ENCODE results near the gene LILRB2. TPM values are rescaled to one million over a fixed set of nuclear protein-coding genes. Genes with fewer than 3 reads are reported as not detected.
A peak's percentile ranks its signal among the peaks of the same experiment; 100 is the strongest.

Gene LILRB2
- total RNA-seq, 3 donors from 2014 or later, result 1.2 to 9.6 (median 4.7) TPM

DNA sequence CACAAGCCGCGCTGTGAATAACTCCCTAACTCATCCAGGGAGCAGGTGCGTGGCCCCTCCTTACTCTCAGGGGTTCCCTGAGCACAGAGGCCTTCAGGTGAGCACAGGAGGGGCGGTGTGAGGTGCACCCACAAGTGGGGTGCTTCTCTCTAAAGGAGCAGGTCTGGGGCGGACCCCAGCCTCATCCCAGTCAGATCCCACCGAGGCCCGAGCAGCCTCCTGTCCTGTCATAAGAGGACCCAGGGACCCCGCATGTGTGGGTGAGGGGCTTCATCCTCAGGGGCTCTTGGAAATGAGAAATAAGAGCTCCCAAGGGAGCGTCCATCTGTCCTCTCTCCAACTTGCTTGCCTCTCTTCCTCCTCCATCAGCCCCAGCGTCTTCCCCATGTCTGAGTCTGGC, 35.0 kb upstream of the LILRB2 start:
- H3K9me3 ChIP-seq, result no peaks in the 10 kb centered on the region
- H3K4me3 ChIP-seq, result no peak overlapping the region
- intact Hi-C loops (cut with DNase I, micrococcal nuclease), result no loop called here
- TF ChIP-seq, protein P1, sequence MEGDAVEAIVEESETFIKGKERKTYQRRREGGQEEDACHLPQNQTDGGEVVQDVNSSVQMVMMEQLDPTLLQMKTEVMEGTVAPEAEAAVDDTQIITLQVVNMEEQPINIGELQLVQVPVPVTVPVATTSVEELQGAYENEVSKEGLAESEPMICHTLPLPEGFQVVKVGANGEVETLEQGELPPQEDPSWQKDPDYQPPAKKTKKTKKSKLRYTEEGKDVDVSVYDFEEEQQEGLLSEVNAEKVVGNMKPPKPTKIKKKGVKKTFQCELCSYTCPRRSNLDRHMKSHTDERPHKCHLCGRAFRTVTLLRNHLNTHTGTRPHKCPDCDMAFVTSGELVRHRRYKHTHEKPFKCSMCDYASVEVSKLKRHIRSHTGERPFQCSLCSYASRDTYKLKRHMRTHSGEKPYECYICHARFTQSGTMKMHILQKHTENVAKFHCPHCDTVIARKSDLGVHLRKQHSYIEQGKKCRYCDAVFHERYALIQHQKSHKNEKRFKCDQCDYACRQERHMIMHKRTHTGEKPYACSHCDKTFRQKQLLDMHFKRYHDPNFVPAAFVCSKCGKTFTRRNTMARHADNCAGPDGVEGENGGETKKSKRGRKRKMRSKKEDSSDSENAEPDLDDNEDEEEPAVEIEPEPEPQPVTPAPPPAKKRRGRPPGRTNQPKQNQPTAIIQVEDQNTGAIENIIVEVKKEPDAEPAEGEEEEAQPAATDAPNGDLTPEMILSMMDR (IDR thresholded peaks at IDR 0.05), result no peak
- ATAC-seq, result no peak
- no peaks in the 10 kb centered on the region for H3K36me3 ChIP-seq (ENCODE audit: low read depth)
- DNase-seq, result no peak
- H3K4me1 ChIP-seq (ENCODE audit: low read depth), result no peaks in the 10 kb centered on the region

DNA sequence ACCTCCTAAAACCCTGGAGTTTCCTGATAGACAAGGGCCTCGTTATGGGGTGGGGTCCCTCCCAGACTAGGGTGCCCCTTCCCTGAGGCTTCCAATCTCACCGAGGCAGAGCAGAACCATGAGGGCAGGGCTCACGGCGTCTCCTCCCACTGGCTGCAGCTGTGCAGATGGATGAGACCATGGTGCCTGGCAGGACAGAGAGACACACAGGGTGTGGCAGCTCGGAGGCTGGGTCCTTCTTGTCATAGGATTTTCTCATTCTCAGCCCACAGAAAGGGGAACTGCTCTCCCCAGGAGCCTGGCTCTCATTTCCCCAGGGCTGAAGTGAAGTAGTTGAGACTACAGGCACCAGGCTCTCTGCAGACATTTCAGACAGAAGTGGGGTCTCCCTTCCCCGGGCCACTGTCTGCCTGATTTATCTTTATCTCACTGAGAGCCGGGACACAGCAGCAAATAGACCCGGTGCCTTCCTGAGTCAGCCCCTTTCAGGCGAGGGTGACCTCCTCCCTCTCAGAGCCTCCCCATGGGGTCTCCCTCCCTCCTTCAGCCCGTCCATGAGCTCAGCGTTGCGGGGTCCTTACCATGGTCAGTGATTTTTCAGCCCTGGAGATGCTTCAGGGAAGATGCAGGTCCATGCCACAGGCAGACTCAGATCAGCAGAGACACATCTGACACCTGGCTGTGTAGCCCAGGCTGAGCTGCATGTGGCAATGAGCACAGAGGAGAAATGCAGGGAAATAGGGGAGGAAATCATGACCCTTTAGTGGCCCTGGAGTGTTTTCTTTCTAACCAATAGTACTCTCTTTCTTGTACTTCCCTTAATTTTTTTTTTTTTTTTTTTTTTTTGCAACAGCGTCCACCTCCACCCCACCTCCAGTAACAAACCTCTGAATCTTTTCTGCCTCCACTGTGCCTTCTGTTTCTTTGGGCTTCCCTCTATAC, 31.8 kb upstream of the LILRB2 start, which contains the start of gene LILRA5:
TSS of gene LILRA5 (minus strand) at position 731 of the 942 bp plus-strand sequence. CDS start at position 584, 147 bp downstream.
- Histone ChIP-seq H3K4me3 (no peak within 1 kb of the TSS), H3K4me1 (ENCODE audit: low read depth) (no peaks in the 10 kb centered on the region), H3K9me3 (no peaks in the 10 kb centered on the region), H3K36me3 (ENCODE audit: low read depth) (no peaks in the 10 kb centered on the region)
- TF ChIP-seq, protein P1 (IDR thresholded peaks at IDR 0.05), result no peak
- ATAC-seq (peak; percentile 54), DNase-seq (peak in 1 of 3 donors; percentile 7)
- intact Hi-C loops (cut with DNase I, micrococcal nuclease), result no loop called here

DNA sequence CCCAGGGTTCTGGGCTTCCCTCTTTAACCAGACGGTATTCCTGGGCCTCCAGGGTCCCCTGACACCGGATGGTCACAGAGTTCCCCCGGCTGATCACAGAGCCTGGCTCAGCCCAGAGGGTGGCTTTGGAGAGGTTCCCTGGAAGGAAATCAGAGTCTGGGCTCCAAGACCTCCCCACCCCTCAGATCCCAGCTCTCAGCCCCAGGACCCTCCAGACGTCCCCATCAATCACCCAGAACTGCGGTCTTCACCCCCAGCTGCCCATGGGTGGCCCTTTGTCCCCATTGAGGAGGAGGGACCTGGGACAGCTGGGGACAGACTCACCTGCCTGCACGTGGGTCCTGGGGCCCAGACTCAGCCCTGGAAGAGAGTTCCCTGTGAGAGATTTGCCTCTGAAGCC, 31.1 kb upstream of the LILRB2 start:
- ATAC-seq, result no peak

DNA sequence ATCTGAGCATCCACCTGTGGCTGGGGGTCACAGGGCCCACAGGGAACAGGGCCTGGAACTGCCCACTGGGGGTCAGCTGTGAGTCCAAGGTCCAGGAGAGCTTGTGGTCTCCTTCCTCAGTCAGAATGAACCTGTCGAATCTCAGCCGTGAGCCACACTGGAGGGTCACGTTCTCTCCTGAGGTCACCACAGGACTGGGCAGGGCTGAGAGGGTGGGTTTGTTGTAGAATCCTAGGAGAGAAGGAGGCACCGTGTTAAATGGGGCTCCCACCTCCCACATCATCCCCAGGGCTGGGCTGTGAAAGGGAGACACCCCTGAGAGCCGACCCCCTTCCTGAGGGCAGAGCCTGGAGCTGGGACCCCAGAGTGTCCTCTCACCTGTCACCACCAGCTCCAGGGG, 30.6 kb upstream of the LILRB2 start:
- no peaks in the 10 kb centered on the region for H3K36me3 ChIP-seq (ENCODE audit: low read depth)
- intact Hi-C loops (cut with DNase I, micrococcal nuclease), result no loop called here
- H3K4me3 ChIP-seq, result no peak overlapping the region
- TF ChIP-seq, protein P1 (IDR thresholded peaks at IDR 0.05), result no peak
- DNase-seq (no peak), ATAC-seq (no peak)
- no peaks in the 10 kb centered on the region for H3K9me3 ChIP-seq
- H3K4me1 ChIP-seq (ENCODE audit: low read depth), result no peaks in the 10 kb centered on the region

More for the DNA sequence above, 31.1 kb upstream of the LILRB2 start:
- Histone ChIP-seq H3K9me3 (no peaks in the 10 kb centered on the region), H3K4me3 (no peak overlapping the region), H3K4me1 (ENCODE audit: low read depth) (no peaks in the 10 kb centered on the region), H3K36me3 (ENCODE audit: low read depth) (no peaks in the 10 kb centered on the region)
- intact Hi-C loops (cut with DNase I, micrococcal nuclease), result no loop called here
- DNase-seq, result no peak
- TF ChIP-seq, protein P1 (IDR thresholded peaks at IDR 0.05), result no peak

DNA sequence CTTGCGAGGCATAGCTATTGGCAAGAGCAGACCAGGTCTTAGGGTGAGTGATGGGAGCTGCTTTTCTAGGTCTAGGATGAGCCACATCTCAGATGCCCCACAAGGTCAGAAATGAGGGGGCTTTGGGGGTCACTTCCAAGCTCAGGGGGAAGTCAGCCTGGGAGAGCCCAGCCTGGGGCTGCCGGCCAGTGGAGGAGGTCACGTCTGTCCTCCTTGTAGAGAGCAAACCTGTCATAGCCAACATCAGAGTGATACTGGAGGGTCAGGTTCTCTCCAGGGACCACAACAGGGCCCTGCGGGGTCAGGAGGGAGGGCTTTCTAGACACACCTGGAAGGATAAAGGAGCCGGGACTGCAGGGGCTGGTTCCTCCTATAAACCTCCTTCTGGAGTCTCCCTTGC, 29.6 kb upstream of the LILRB2 start:
- no peak overlapping the region for H3K4me3 ChIP-seq
- DNase-seq, result no peak
- intact Hi-C loops (cut with DNase I, micrococcal nuclease), result no loop called here

More for the DNA sequence above, 29.6 kb upstream of the LILRB2 start:
- ATAC-seq, result no peak
- Histone ChIP-seq H3K4me1 (ENCODE audit: low read depth) (no peaks in the 10 kb centered on the region), H3K36me3 (ENCODE audit: low read depth) (no peaks in the 10 kb centered on the region), H3K9me3 (no peaks in the 10 kb centered on the region)
- TF ChIP-seq, protein P1 (IDR thresholded peaks at IDR 0.05), result no peak
